Measurements from ENCODE around the gene CYP2C18. TPM values are rescaled to one million over a fixed set of nuclear protein-coding genes. Genes with fewer than 3 reads are reported as not detected.

Gene CYP2C18
- total RNA-seq, 1 experiment from 2014 or later = 0.17 TPM

- no peak for TF ChIP-seq EZH2 (IDR thresholded peaks at IDR 0.05)
- no peak for TF ChIP-seq CEBPB (IDR thresholded peaks at IDR 0.05; ENCODE audit: low read depth)
- TF ChIP-seq SIN3A (IDR thresholded peaks at IDR 0.05; ENCODE audit: low read depth) = no peak
- TF ChIP-seq ATF3 (IDR thresholded peaks at IDR 0.05) = no peak
- TF ChIP-seq RAD21 (IDR thresholded peaks at IDR 0.05; ENCODE audit: low read depth) = no peak
- TF ChIP-seq TCF7L2 (IDR thresholded peaks at IDR 0.05; ENCODE audit: borderline replicate concordance, extremely low read depth, insufficient read depth, insufficient read length) = no peak
- TF ChIP-seq ZNF274 (IDR thresholded peaks at IDR 0.05; ENCODE audit: low read depth, low read length) = no peak
- TF ChIP-seq REST (IDR thresholded peaks at IDR 0.05; ENCODE audit: low read depth) = no peak
- no peak for TF ChIP-seq POLR2A (IDR thresholded peaks at IDR 0.05; ENCODE audit: borderline replicate concordance, extremely low read depth, insufficient read depth, insufficient read length)
- no peak for TF ChIP-seq POLR2AphosphoS5 (IDR thresholded peaks at IDR 0.05; ENCODE audit: low read depth, low read length)
- no peak for TF ChIP-seq ZBTB33 (IDR thresholded peaks at IDR 0.05; ENCODE audit: extremely low read depth, insufficient replicate concordance, low read length)
- TF ChIP-seq FOSL1 (IDR thresholded peaks at IDR 0.05; ENCODE audit: low read depth) = no peak
- no peak for TF ChIP-seq SP1 (IDR thresholded peaks at IDR 0.05; ENCODE audit: low read depth)
- RAD21 ChIA-PET (ENCODE audit: low non-redundant PET in 1 of 2, low total read pairs in 2 of 2, uncharacterized antibody in 2 of 2, unreplicated experiment in 2 of 2) = no interaction called here
- Histone ChIP-seq H3K27me3 (ENCODE audit: insufficient read depth, low read length) (no peaks in the 10 kb centered on the region), H4K20me1 (ENCODE audit: insufficient read depth) (no peaks in the 10 kb centered on the region), H3K4me1 (ENCODE audit: control insufficient read depth in 1 of 2, insufficient read depth in 2 of 2, low read length in 2 of 2) (no peaks in the 10 kb centered on the region), H3K9me3 (ENCODE audit: control insufficient read depth in 1 of 2, insufficient read depth in 1 of 2, low read depth in 1 of 2, low read length in 2 of 2) (no peaks in the 10 kb centered on the region), H3K4me3 (replicated peaks in 1 of 2; ENCODE audit: low read depth in 1 of 2, low read length in 2 of 2) (no peak overlapping the region), H3K79me2 (ENCODE audit: insufficient read depth, low read length) (no peaks in the 10 kb centered on the region), H3K27ac (ENCODE audit: low read depth, low read length) (no peak overlapping the region), H3K36me3 (ENCODE audit: control insufficient read depth in 1 of 2, insufficient read depth in 2 of 2, low read length in 2 of 2) (no peaks in the 10 kb centered on the region), H3K4me2 (ENCODE audit: low read length) (no peak overlapping the region), H3K9ac (ENCODE audit: low read length) (no peak overlapping the region), H2AFZ (ENCODE audit: low read depth, low read length, poor library complexity, severe bottlenecking) (no peak overlapping the region), H3K9me2 (ENCODE audit: insufficient read depth) (no peaks in the 10 kb centered on the region)
- POLR2A ChIA-PET = no interaction called here
- no TSS peak for BruUV-seq (replicated peaks)
- DNase-seq (ENCODE audit: low read depth, low spot score) (no peak), ATAC-seq (no peak)
- CTCF ChIA-PET = no interaction called here
- intact Hi-C loops (cut with micrococcal nuclease) = no loop called here
Observed at GRCh38 chr10:94784256-94784655, 100.7 kb downstream of the CYP2C18 start.
